Measurements from ENCODE around the gene PRPS1L1.

Gene PRPS1L1

GRCh38 chr7:18004372-18004771, 23.3 kb downstream of the PRPS1L1 start:
- DNase-seq, result no peak

- no peak for DNase-seq
These were observed 24.2 kb downstream of the PRPS1L1 start for GRCh38 chr7:18003286-18003994.

GRCh38 chr7:17998692-17999091, 29.0 kb downstream of the PRPS1L1 start:
- no peak for DNase-seq

- DNase-seq, result no peak
These were observed 31.0 kb downstream of the PRPS1L1 start for GRCh38 chr7:17996442-17997223.

GRCh38 chr7:17996040-17996439, 31.6 kb downstream of the PRPS1L1 start:
- DNase-seq, result no peak

GRCh38 chr7:17994079-17994850, 33.4 kb downstream of the PRPS1L1 start:
- no peak for DNase-seq

GRCh38 chr7:17991866-17992648, 35.6 kb downstream of the PRPS1L1 start:
- DNase-seq, result no peak

GRCh38 chr7:17990761-17991160, 36.9 kb downstream of the PRPS1L1 start:
- DNase-seq, result no peak

GRCh38 chr7:17989546-17989945, 38.1 kb downstream of the PRPS1L1 start:
- DNase-seq, result no peak

- DNase-seq, result no peak
These were observed 38.8 kb downstream of the PRPS1L1 start for GRCh38 chr7:17988858-17989257.

GRCh38 chr7:17988141-17988540, 39.5 kb downstream of the PRPS1L1 start:
- no peak for DNase-seq

- no peak for DNase-seq
These were observed 40.8 kb downstream of the PRPS1L1 start for GRCh38 chr7:17986851-17987250.

GRCh38 chr7:17985473-17986239, 42.0 kb downstream of the PRPS1L1 start:
- no peak for DNase-seq

GRCh38 chr7:17984288-17984687, 43.4 kb downstream of the PRPS1L1 start:
- DNase-seq, result no peak

- no peak for DNase-seq
These were observed 44.2 kb downstream of the PRPS1L1 start for GRCh38 chr7:17983221-17984062.

- no peak for DNase-seq
These were observed 50.7 kb downstream of the PRPS1L1 start for GRCh38 chr7:17976952-17977351.

All from left hindlimb (tissue), 1 donor.